Epithelial cell of esophagus (primary cell): ENCODE results near the gene KNSTRN.

Experiments
- DNase-seq: peaks from one replicate; pipeline ENCODE4 v3.0.0; 2010; ENCODE audit warnings: low read depth
- H3K4me3 ChIP-seq: 2 replicates; pipeline ENCODE4 v1.5.1; 2011; ENCODE audit warnings: mild to moderate bottlenecking, low read length, control low read depth
- TF ChIP-seq, protein P1 (sequence below): IDR thresholded peaks from 2 replicates; pipeline ENCODE4 v1.5.1; 2011; ENCODE audit warnings: low read depth, mild to moderate bottlenecking, low read length, control low read depth, inconsistent platforms; ENCODE audit not compliant: insufficient read depth; ENCODE audit errors: missing control alignments

KNSTRN gene

DNA sequence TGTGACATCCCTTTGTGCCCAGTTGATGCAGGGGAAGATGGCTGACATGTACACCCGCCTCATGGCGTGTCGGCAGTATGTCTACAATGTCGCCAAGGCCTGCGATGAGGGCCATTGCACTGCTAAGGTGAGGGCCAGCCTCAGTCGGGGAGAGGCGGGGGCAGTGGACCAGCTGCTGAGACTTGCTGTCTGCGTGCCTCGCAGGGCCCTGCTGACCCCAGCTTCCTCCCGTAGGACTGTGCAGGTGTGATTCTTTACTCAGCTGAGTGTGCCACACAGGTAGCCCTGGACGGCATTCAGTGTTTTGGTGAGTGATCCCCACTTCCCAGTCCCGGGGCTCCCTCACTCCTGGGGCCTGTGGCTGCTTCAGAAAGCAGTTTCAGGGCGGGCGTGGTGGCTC is 33.5 kb downstream of the KNSTRN start:
- no peak overlapping the region for H3K4me3 ChIP-seq
- DNase-seq = no peak
- TF ChIP-seq, protein P1, sequence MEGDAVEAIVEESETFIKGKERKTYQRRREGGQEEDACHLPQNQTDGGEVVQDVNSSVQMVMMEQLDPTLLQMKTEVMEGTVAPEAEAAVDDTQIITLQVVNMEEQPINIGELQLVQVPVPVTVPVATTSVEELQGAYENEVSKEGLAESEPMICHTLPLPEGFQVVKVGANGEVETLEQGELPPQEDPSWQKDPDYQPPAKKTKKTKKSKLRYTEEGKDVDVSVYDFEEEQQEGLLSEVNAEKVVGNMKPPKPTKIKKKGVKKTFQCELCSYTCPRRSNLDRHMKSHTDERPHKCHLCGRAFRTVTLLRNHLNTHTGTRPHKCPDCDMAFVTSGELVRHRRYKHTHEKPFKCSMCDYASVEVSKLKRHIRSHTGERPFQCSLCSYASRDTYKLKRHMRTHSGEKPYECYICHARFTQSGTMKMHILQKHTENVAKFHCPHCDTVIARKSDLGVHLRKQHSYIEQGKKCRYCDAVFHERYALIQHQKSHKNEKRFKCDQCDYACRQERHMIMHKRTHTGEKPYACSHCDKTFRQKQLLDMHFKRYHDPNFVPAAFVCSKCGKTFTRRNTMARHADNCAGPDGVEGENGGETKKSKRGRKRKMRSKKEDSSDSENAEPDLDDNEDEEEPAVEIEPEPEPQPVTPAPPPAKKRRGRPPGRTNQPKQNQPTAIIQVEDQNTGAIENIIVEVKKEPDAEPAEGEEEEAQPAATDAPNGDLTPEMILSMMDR = no peak

DNA sequence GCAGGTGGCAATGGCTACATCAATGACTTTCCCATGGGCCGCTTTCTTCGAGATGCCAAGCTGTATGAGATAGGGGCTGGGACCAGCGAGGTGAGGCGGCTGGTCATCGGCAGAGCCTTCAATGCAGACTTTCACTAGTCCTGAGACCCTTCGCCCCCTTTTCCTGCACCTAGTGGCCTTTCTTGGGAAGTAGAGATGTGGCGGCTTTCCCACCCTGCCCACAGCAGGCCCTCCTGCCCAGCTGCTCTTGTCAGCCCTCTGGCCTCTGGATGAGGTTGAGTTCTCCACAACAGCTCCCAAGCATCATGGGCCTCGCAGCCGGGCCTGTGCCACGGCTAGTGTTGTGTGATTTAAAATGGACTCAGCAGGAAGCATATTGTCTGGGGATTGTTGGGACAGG is 35.6 kb downstream of the KNSTRN start:
- TF ChIP-seq, protein P1 = no peak
- no peak for DNase-seq
- H3K4me3 ChIP-seq = no peak overlapping the region

- TF ChIP-seq, protein P1 = no peak
- no peak for DNase-seq
- no peak overlapping the region for H3K4me3 ChIP-seq
These were observed 37.7 kb downstream of the KNSTRN start for GRCh38 chr15:40420071-40420713.

DNA sequence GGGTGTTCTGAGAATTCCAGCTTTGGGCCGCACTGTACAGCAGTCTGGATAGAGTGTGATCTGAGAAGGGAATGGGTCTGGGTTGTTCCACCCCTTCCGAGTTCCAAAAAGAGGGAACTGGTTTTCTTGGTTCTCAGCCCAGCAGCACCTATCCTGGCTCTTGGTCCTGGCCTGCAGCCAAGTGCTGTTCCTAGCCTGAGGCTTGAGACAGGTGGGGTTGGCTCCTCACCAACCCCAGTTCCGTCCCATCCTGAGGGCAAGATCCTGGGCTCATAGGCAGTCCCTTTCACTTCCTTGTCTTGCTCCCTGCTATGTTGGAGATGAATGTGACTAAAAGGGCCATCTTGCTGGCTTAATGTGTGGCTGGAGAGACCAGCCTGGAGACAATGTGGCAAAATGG is 38.3 kb downstream of the KNSTRN start:
- TF ChIP-seq, protein P1 = no peak
- DNase-seq = peak; percentile 78

DNA sequence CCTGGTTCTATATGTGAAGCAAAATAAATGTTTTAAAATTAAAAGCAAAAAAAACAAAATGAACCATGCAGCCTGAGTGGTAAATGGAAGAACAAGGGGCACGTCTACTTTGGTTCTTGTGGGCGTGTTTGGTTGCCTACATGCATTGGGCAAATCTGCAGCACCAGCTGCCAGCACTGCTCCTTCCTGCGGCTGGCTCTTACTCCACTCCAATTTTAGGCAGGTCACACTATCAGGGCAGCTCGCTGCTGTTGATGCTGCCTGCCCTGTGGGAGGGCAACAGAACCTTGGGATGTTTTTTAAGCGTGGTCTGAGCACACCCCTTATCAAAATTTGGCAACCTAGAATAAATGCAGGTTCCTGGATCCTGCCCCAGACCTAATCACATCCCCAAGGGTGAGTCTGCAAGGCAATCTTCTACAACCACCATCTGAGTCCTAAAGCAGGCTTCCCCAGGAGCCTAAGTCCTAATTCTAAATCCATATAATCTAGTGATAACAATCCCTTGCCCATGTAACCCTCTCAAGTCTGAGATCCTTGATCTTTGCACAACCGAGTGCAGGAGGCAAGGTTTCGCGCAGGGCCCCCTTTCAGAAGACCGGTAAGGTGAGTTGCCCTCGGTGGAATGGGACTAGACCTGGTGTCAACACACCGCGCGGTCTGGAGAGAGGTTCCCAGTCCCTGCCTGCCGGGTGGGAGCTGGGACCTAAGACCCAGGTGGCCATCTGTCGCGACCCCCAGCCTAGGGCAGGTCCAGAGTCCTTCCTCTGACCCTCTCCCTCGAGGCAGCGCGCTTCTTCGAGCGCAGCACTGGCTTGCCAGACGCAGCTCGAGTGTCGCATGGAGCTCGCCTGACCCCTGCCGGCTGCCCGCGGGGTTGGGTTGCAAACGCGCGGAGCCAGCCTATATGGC is 39.0 kb downstream of the KNSTRN start:
- TF ChIP-seq, protein P1 = peak; percentile 94
- peak; percentile 74 for DNase-seq
- H3K4me3 ChIP-seq = no peak overlapping the region

More for the DNA sequence above, 38.3 kb downstream of the KNSTRN start:
- no peak overlapping the region for H3K4me3 ChIP-seq

GRCh38 chr15:40424483-40425115 is 42.1 kb downstream of the KNSTRN start:
- no peak for DNase-seq
- TF ChIP-seq, protein P1 = no peak
- no peak overlapping the region for H3K4me3 ChIP-seq
